RWPE1 (cell line): ENCODE data around the gene FREY1.

Experiments used
- CTCF ChIA-PET: fragments of 350-600 bp; sonication (Branson Sonifier 250); formaldehyde crosslinking; extraction: SDS; loops from one replicate; lab custom pipeline; 2021; lab: Yijun Ruan, JAX
- POLR2A ChIA-PET: fragments of 400-600 bp; formaldehyde crosslinking; extraction: SDS; loops from one replicate; lab custom pipeline; 2020; ENCODE audit warnings: antibody characterized with exemption; ENCODE audit not compliant: low non-redundant PET; lab: Yijun Ruan, JAX
- DNase-seq: peaks from one replicate; pipeline ENCODE4 v3.0.0; 2012; ENCODE audit warnings: low spot score
- H3K27ac ChIP-seq: fragments of 450-650 bp; 2 replicates; pipeline ENCODE4 v1.5.1; 2017
- TF ChIP-seq, protein P1 (sequence below): fragments of 450-650 bp; conservative IDR thresholded peaks from 2 replicates; pipeline ENCODE4 v1.5.1; 2017; ENCODE audit warnings: low read depth, mild to moderate bottlenecking

The FREY1 gene

DNA sequence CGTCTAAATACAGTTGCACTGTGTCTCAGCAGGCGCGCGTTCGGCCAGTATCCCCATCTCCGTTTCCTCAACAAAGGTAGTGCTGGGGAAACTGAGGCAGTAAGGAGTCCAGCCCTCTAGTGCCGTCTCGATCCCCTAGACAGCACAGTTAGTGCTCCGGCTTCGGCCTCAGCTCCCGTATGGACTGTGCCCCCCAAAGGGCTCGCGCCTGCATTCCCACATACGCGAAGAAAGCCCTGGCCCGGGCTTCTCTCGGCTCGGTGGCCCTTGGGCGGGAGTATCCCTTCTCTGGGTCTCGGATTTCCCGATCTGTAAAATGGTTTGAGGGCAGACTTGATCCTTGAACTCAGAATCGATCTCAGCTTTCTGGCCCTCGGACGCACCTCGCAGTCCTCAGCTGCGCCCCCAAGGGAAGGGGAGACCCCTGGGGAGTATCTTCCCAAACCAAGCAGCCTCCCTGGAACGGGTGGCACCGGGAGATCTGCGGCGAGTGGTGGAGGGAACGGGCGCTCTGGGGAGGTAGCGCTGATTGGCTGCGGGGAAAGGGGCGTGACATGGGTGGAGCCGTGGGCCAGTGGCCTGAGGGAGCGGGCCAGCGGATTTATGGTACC lies 11.4 kb upstream of the FREY1 start:
- TF ChIP-seq, protein P1, sequence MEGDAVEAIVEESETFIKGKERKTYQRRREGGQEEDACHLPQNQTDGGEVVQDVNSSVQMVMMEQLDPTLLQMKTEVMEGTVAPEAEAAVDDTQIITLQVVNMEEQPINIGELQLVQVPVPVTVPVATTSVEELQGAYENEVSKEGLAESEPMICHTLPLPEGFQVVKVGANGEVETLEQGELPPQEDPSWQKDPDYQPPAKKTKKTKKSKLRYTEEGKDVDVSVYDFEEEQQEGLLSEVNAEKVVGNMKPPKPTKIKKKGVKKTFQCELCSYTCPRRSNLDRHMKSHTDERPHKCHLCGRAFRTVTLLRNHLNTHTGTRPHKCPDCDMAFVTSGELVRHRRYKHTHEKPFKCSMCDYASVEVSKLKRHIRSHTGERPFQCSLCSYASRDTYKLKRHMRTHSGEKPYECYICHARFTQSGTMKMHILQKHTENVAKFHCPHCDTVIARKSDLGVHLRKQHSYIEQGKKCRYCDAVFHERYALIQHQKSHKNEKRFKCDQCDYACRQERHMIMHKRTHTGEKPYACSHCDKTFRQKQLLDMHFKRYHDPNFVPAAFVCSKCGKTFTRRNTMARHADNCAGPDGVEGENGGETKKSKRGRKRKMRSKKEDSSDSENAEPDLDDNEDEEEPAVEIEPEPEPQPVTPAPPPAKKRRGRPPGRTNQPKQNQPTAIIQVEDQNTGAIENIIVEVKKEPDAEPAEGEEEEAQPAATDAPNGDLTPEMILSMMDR, result no peak
- peak overlapping the region; percentile 100 for H3K27ac ChIP-seq
- CTCF ChIA-PET, result interaction anchor here (0.6 to 1.3 kb wide), 2 partner anchors 21 to 795 kb away, joined by 3 read pairs; no protein-coding TSS in a partner anchor
- POLR2A ChIA-PET, result interaction anchor here (1.0 to 1.6 kb wide), 2 partner anchors 10 to 12 kb away, joined by 3 to 5 read pairs; no protein-coding TSS in a partner anchor
- DNase-seq, result peak; percentile 84

DNA sequence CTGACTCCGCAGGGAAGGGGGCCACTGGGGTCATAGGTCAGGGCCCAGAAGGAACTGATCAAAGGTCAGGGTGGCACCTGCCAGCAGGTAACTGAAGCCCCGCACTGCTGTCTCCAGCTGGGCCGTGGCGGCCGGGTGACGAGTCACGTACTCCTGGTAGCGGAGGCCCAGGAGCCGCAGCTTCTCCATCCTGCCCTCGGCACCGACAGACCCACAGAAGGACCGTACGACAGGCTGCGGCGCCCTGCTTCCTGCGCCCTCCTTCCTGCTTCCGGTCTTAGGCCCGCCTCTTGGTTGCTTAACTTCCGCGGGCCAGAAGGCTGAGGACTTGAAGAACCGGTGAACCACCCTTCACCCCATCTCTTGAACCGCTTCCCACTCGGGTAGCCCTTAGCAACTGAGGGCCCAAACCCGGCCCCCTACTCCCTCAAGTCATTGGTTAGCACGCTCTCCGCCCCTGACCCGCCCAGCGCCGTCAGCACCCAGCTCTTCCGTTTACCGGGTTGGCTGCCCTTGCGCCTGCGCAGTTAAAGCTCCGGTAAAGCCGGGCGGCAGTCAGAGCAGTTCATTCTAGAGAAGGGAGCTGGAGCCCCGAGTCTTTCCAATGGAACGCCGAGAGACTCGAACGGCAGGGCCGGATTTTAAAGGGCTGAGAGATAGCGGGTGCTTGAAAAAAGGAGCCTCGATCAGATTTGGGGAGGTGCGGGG lies 10.7 kb upstream of the FREY1 start, which contains the start of gene PEX16:
TSS of gene PEX16 (minus strand) at position 255 of the 708 bp plus-strand sequence. CDS start at position 189, 66 bp downstream.
- DNase-seq, result peak; percentile 97
- CTCF ChIA-PET, result interaction anchor here (0.6 to 1.3 kb wide), 3 partner anchors 20 to 796 kb away, joined by 3 to 4 read pairs (median 3); no protein-coding TSS in a partner anchor
- POLR2A ChIA-PET, result interaction anchor here (1.0 to 1.6 kb wide), 2 partner anchors 9 to 13 kb away, joined by 3 to 5 read pairs; no protein-coding TSS in a partner anchor

DNA sequence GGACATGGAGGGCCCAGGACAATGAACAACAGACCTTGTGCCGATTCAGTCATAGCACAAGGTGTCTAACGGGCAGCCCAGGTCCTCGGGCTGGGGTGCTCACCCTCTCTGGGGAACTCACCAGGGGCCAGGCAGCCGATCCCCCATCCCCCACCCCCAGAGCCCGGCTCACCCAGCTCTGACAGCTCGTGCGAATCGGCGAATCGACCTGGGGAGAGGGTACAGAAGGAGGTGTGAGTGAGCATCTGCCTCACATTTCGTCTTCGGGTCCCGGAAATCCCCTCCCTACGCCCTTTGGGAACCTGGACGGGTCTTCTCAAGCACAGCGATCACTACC lies 10.2 kb upstream of the FREY1 start:
- H3K27ac ChIP-seq, result peak overlapping the region; percentile 100
- CTCF ChIA-PET, result no interaction called here
- no peak for DNase-seq
- TF ChIP-seq, protein P1, result no peak
- POLR2A ChIA-PET, result interaction anchor here (1.0 to 1.6 kb wide), 2 partner anchors 9 to 13 kb away, joined by 3 to 5 read pairs; no protein-coding TSS in a partner anchor

More for the DNA sequence above, 10.7 kb upstream of the FREY1 start, which contains the start of gene PEX16:
- H3K27ac ChIP-seq, result peak within 1 kb of the TSS; percentile 100
- TF ChIP-seq, protein P1, result no peak

DNA sequence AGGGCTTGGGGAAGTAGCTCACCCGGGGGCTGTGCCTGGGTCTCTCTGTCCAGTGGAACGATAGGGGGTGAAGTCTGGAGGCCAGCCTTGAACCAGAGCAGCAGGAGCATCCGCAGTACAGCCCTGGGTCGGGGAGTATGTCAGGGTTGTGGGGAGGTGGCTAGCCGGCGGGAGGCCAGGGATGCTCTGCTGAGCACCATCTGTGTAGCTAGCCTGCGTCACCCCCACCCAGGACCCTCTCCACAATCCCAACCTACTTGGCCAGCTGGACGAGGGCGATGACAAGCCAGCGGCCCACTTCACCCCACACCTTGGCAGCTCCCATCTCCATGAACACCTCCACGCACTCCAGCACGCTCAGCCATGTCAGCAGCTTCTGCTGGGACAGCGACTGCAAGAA lies 8.4 kb upstream of the FREY1 start:
- POLR2A ChIA-PET, result no interaction called here
- TF ChIP-seq, protein P1, result no peak
- CTCF ChIA-PET, result interaction anchor here (0.6 kb wide), 1 partner anchor 31 kb away, joined by 4 read pairs; no protein-coding TSS in a partner anchor
- no peak for DNase-seq
- no peak overlapping the region for H3K27ac ChIP-seq

DNA sequence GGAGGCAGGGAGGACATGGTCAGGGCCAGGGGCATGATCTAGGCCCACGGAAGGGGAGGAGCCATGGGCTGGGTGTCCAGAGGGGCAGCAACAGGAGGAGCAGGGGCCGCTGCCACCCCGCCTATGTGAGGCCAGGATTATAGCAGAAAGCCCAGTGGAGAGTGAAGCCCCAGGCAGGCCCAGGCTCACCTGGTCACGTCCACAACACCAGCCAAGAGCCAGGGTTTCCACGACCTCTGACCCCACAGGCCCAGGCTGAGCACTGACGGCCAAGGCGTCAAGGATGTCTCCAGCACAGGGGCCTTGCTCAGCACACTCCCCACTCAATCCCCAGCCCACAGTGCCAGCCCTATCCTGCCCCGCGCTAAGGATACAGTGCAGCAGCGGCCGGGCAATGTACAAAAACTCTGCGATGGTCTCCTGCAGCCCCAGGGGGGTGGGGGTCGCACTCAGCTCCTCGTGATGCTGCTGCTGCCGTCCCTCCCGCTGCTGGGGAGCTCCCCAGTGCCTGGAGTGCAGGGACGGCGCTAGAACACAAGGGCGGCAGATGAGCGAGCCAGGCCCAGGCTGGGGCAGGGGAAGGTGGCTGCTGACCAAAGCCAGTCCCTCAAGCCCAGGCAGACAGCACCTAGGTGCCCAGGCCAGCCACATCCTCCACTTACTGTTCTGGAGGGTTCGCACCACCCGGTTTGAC lies 7.0 kb upstream of the FREY1 start:
- ChIA-PET CTCF (interaction anchor here (1.1 kb wide), 1 partner anchor 15 kb away, joined by 3 read pairs; no protein-coding TSS in a partner anchor), POLR2A (no interaction called here)
- H3K27ac ChIP-seq, result peak overlapping the region; percentile 25; the same call in 1 of the 2 replicates
- no peak for DNase-seq
- TF ChIP-seq, protein P1, result no peak

DNA sequence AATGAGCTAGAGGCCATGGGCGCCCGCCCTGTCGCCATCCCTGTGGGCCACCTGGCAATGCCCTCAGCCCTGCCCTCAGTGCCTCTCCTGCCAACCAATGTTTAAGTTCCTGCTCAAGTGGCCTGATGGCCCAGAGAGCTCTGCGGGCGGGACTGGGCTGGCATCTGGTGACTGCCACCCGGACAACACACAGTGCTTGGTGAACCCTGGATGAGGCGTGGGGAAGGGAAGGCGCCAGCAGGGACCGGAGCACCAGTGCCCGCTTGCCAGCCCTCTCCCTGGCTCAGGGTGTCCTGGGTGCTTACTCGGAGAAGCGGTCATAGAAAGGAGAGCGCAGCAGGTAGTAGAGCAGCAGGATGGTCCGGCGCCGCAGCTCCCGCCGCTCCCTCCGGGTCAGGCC lies 6.4 kb upstream of the FREY1 start:
- no peak for DNase-seq
- TF ChIP-seq, protein P1, result no peak
- POLR2A ChIA-PET, result no interaction called here
- CTCF ChIA-PET, result interaction anchor here (0.6 to 1.1 kb wide), 2 partner anchors 13 to 15 kb away, joined by 3 read pairs; no protein-coding TSS in a partner anchor
- peak overlapping the region; percentile 25; the same call in 1 of the 2 replicates for H3K27ac ChIP-seq
